ENCODE data around the gene KLK1.
"Not testable (repeated sequence)": the region's sequence is repeated elsewhere in the genome, so short reads cannot be mapped to it uniquely, and the experiment has no call there.

Gene KLK1

DNA sequence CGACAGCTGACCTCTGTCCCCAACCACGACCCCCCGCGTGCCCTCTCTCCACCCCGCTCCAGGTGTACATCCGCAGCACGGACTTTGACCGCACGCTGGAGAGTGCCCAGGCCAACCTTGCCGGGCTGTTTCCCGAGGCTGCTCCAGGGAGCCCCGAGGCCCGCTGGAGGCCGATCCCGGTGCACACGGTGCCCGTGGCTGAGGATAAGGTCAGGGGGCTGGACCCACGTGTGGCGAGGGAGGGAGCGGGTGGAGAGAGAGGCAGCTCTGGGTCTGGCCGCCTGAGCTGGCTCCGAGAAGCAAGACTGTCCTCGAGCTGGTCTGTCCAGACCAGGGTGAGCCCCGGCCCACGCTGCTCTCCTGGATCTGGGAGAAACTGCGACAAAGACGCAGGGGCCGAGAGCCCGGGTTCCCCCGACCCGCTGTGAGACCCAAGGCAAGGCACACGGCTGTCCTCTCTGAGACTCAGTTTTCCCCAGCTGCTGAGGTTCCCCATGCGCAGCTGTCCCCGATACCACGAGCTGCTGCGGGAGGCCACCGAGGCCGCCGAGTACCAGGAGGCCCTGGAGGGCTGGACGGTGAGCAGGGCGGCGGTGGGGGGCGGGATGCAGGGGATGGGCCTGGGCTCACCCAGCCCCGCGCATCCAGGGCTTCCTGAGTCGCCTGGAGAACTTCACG lies 31.9 kb downstream of the KLK1 start:
- no peak for DNase-seq

DNA sequence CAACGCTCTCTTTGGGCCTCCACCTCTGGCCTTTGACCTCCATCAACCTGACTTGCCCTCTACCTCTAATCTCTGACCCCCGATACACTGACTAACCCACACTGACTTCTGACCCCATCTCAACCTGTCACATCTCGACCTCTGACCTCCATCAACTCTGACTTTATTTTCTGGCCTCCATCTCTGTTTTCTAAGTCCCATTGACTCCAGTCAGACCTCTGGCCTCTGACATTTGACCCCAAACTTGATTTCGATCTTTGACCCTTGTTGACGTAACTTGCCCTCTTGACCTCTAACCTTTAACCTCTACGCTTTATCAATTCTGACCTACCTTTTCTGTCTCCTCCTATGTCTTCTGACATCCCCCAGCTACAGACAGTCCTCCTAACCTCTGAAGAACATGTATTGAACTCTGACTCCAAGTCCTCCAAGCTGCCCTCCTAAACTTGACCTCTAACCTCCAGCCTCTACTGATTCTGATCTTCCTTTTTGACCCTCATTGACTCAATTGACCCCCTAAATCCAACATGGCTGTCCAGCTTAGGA lies 32.6 kb downstream of the KLK1 start:
- no peak for DNase-seq

DNA sequence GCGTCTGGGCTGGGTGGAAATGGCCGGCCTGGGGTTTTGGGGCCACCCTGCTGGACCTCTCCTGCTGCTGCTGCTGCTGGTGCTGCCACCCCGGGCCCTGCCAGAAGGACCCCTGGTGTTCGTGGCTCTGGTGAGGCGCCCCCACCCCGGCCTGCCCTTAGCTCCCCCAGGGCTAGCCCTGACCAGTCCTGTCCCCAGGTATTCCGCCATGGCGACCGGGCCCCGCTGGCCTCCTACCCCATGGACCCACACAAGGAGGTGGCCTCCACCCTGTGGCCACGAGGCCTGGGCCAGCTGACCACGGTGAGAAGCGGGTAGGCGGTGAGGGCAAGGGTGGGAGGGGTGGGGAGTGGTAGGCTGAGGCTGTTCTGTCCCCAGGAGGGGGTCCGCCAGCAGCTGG lies 33.2 kb downstream of the KLK1 start, which contains the start of gene ACP4:
Gene ACP4 (plus strand): TSS at position 20 of the 400 bp plus-strand sequence. CDS start 0 bp downstream, at position 20.
- DNase-seq, result no peak

DNA sequence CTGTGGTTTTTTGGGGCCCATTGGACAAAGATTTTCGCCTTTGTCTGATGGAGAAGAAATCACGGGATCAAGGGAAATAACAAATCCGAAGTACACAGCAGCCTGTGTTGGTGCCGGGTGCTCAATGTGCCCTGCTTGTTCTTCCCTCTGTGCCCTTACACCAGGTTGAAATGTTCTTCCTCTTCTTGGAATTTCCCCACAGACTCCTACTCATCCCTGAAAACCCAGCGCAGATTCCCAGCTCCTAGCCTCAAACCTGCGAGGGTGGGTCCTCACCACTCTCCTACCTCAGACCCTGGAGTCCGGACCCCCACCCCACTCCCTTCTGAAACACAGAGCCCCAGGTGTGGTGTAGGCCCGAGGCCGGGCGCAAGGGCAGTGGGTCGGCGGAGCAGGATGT lies 38.3 kb downstream of the KLK1 start:
- DNase-seq, result no peak

DNA sequence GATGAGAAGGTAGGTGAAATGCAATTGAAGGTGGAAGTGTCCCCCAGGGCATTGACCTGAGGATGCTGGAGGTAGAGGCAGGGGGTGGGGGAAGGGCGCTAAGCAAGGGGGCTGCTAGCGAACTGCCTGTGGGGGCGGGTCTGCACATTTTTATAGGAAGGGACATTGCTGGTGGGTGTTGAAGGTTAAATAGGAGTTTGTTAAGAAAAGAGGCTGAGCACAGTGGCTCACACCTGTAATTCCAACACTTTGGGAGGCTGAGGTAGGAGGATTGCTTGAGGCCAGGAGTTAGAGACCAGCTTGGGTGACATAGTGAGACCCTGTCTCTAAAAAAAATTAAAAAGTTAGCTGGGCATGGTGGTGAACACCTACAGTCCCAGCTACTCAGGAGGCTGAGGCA lies 38.9 kb downstream of the KLK1 start:
- DNase-seq, result no peak

DNA sequence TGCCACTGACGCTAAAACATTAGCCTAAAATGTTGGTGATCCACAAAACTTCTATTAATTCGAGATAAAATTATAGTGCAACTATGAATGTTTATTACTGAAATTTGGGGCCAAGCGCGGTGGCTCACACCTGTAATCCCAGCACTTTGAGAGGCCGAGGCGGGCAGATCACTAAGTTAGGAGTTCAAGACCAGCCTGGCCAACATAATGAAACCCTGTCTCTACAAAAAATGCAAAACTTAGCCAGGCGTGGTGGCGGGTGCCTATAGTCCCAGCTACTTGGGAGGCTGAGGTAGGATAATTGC lies 39.8 kb downstream of the KLK1 start:
- DNase-seq, result not testable (repeated sequence)

DNA sequence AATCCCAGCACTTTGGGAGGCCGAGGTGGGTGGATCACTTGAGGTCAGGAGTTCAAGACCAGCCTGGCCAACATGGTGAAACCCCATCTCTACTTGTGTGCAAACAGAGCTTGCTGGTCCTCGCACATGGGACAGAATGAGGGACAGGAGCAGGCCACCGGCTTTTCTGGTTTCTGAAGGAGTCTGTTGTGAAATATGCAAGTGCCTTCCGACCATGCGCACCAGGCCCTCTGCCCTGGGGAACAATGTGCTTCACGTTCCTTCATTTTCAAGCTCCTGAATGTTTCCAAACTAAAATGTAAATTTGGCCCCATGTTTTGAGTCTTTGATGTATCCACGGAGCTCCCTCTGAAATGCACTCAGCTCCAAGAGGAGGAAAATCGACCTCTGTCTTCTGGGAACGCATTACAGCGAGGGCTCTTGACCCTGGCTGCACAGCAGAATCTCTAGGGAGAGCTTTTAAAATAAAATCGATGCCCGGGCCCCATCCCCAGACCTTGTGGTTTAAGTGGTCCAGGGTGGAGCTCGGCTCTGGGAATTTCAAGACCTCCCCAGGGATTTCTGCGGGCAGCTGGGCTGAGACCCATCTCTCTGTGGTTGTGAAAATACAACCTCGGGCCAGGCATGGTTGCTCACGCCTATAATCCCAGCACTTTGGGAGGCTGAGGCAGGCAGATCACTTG lies 42.7 kb downstream of the KLK1 start:
- DNase-seq, result no peak

DNA sequence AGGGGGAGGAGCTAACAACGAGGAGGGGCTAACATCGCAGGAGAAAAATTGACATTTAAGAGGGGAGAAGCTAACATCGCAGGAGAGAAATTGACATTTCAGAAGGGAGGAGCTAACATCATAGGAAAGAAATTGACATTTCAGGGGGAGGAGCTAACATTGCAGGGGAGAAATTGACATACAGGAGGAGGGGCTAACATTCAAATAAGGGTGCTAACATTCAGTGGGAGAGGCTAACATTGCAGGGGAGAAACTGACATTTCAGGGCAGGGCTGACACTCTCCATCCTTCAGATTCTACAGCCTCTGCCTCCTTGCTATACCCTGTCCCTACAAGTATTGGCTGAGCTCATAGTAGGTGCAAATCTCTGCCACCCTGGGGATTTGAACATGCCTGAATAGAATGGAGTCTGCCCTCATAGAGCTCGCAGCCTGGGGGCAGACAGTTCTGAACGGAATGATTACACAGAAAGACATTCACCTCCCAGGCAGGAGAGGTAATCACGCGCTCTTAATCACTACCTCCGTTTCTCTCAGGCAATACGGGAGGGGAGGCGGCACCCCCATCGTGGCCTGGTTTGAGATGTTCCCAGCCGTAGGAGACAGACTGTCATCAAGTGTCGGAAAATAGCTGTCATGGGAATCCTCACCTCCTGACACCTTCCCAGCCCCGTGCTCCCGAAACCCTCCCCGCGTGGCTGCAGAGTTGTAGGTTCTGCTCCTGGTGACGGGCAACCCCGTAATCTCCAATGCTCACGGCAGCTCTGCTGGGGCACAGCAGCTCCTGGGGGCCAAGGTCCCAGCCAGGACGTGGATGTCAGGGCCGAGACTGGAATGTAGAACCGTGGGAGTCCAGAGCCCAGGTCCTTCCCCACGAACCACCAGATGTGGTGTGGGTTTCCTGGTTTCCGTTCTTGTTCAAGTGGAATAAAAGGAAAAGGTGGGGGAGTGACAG lies 43.8 kb downstream of the KLK1 start:
- DNase-seq, result no peak

DNA sequence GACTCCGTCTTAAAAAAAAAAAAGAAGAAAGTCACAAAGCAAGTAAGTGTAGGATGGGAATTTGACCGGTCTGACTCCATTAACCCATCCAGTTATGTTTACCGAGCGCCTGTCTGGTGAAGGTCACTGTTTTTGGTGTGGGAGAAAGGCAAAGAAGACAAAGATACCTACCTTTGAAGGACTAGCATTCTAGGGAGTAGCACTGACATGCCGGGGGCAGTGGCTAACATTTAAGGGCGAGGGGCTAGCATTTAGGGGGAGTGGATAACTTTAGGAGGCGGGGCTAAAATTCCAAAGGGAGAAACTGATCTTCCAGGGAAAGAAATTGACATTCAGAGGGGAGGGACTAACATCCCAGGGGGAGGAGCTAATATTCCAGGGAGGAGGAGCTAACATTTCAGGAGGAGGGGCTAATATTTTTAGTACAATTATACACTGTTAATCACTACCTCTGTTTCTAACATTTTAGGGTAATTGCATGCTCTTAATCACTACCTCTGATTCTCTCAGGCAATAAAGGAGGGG lies 44.6 kb downstream of the KLK1 start:
- no peak for DNase-seq

DNA sequence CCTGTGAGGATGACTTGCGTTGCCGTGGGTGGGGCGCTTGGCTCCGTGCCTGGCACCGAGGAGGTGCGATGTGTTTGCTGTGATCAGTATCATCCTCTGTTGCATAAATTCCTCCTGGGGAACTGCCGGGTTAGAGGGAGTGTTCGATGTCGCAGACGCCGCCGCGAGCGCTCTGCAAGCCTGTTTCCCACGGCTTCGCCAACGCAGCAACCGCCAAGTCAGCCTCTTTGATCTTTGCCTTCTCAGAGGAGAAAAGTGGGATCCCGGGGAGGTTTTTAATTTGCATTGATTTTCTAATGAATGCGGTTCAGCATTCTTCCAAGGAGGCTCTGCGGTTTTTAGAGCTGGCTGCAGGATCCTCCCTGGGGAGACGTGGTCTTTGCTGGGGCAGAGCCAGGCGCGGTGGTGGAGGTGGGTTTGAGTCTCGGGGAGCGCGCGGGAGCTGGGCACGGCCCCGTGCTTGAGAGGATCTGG lies 45.7 kb downstream of the KLK1 start:
- DNase-seq, result no peak

DNA sequence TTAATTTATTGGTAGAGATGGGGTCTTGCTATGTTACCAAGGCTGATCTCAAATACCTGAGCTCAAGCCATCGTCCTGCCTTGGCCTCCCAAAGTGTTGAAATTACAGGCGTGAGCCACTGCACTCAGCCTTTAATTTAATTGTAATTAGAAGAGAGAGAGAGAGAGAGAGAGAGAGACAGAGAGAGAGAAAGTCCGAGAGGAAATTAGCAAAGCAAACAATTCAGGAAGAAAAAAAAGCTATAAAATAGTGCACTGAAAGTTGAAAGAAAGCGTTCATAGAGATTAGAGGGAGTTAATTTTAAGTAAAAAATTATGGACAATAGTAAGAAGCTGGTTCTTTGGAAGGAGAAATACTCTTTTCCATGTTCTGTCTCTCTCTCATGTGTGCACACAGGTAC lies 46.3 kb downstream of the KLK1 start:
- no peak for DNase-seq

DNA sequence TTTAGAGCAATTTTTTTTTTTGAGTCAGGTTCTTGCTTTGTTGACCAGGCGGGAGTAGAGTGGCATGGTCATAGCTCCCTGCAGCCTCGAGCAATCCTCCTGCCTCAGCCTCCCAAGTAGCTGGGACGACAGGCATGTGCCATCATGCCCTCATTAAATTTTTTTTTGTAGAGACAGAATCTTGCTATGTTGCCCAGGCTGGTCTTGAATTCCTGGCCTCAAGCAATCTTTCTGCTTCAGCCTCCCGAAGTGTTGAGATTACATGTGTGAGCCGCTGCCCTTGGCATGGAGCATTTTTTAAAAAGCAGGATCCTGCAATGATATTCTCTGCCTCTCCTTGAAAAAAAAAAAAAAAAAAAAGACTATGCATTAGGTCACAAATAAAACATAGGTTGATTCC lies 47.5 kb downstream of the KLK1 start:
- no peak for DNase-seq

DNA sequence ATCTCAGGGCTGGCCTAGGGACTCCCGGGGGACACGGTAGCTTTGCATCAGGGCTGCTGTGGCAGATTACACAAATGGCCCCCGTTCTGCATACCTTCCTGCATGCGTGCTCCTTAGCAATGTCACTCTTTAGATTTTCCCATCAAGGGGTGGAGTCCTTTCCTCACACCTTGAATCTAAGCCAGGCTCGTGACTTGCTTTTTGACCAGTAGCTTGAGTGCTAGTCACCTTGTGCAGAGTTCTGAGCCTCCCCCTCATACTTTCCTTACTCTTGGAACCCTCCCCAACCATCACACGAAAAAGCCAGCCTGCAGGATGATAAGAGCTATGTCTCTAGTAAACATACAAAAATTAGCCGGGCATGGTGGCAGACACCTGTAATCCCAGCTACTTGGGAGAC lies 50.1 kb downstream of the KLK1 start:
- not testable (repeated sequence) for DNase-seq

DNA sequence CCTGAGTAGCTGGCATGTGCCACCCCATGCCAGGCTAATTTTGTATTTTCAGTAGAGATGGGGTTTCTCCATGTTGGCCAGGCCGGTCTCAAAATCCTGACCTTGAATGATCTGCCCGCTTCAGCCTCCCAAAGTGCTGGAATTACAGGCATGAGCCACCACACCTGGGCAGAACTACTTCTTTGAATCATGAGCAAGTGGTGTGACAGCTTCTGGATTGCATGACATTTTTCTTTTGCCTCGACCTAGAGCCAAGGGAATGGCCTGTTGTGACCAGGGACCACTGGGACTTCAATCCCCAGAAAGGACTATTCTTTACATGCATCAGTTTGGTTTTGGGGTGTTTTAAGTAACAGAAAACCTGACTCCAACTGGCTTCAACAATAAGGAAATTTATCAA lies 50.7 kb downstream of the KLK1 start:
- DNase-seq, result not testable (repeated sequence)

DNA sequence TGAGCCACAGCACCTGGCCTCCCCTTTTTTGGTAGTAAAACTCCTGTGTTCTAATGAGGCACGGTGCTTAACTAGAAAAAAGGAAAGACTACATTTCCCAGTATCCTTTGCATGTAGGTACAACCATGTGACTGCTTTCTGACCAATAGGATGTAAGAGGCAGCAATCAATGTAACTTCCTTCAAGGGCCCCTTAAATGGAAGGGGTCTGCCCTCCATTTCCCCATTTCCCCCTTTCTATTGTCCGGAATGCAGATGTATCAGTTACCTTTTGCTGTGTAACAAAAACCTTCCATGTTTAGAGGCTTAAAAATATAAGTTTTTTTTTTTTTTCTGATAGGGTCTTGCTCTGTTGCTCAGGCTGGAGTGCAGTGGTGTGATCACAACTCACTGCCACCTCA lies 51.1 kb downstream of the KLK1 start:
- DNase-seq, result no peak

DNA sequence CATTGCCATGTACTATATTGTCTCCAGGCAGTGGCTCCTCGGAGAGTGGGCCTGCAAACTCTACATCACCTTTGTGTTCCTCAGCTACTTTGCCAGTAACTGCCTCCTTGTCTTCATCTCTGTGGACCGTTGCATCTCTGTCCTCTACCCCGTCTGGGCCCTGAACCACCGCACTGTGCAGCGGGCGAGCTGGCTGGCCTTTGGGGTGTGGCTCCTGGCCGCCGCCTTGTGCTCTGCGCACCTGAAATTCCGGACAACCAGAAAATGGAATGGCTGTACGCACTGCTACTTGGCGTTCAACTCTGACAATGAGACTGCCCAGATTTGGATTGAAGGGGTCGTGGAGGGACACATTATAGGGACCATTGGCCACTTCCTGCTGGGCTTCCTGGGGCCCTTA lies 52.7 kb downstream of the KLK1 start:
- DNase-seq, result no peak

DNA sequence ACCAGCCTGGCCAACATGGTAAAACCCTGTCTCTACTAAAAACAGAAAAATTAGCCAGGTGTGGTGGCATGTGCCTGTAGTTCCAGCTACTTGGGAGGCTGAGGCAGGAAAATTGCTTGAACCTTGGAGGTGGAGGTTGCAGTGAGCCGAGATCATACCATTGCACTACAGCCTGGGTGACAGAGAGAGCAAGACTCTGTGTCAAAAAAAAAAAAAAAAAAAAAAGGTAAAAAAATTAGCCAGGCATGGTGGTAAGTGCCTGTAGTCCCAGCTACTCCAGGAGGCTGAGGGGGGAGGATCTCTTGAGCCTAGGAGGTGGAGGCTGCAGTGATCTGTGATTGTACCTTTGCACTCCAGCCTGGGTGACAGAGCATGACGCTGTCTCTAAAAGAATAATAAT lies 53.4 kb downstream of the KLK1 start, which contains the start of gene GPR32:
Gene GPR32 (plus strand): TSS at position 301 of the 400 bp plus-strand sequence. CDS start 137 bp downstream, outside the sequence.
- DNase-seq, result not testable (repeated sequence)
